ENCODE results near the gene VASH1.
A peak's percentile ranks its signal among the peaks of the same experiment; 100 is the strongest.

VASH1 gene

DNA sequence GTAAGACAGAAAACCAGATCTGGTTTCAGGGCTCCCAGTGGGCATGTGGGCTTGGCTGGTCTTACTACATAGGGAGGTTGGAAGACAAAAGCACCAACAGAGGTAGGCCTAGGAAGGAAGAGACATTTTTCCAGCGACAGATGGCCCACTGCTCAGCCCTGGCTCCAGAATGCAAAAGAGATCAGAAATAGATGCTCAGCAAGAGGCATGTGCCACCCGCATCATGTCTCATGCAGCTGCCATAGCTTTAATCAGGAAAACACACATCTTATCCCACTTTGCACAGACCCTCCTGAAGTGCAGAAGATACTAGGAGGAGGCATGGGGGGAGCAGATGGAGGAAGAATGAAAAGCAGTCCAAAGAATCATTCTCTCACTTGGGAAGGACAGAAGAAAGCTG, 25.3 kb downstream of the VASH1 start:
- no peak for DNase-seq

GRCh38 chr14:76792422-76792821, 31.2 kb downstream of the VASH1 start:
- no peak for DNase-seq

- DNase-seq, result no peak
Observed at GRCh38 chr14:76793324-76793723, 32.1 kb downstream of the VASH1 start.

DNA sequence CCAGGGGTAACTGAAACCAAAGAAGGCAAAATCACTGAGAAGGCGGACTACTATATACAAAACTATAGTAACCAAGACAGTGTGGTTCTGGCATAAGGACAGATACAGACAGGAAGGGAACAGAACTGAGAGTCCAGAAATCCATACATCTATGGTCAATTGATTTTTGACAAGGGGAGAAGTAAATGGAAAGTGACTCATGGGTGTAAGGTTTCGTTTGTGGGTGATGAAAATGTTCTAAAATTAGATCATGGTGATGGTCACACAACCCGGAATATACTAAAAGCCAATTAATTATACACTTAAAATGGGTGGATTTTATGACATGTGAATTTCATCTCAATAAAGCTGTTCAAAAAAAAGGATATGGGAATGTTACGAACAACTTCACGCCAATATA, 32.7 kb downstream of the VASH1 start:
- DNase-seq, result no peak

DNA sequence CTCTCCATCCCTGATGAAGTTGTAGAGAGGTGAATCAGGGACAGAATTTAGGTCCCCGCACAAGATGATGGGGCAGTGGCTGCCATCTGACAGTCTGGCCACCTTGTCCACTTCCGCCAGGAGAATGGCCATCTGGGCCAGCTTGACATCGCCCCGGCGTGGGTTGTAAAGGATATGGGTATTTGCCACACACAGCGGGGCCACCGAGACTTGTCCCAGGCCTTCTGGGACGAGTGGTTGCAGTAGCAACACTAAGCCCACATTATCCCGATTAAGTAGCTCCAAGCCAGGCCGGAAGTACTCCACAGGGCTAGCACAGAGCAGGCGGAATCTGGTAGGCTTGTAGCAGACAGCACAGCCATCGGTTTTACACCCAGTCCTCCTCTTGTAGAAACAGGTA, 45.2 kb downstream of the VASH1 start:
- no peak for DNase-seq

DNA sequence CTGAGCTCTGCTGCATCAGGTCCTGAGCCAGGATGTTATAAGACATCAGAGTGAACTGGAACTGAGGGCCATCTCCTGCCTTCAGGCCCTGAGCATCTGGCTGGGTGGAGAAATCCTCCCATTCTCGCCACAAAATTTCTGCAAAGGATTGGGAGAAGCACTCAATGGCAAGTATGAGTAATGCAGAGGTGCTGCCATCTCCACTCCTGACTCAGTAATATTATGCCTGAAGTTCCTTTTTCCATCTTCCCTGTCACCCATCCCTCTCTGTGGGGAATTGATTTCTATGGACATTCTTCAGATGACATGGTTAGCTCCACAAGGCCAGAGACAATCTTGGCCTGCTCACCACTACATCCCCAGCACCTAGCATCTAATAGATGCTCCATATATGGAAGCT, 46.7 kb downstream of the VASH1 start:
- no peak for DNase-seq

DNA sequence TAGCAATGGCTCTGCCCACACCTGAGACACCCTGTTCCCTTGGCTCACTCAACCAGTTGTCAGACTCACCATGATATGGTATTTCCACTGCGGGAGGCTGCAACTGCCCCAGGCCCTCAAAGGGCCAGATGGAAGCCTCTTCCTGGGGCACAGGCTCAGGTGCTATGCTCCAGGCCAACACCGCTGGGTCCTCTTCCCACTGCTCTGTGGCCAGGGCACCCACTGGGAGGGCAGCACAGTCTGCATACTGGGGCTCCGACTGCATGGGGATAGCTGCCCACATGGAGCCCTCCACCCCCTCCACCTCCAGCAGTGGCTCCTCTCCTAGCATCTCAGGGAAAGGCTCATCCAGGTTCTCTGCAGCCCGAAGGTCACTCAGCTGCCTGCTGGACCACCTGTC, 47.7 kb downstream of the VASH1 start:
- DNase-seq, result no peak

DNA sequence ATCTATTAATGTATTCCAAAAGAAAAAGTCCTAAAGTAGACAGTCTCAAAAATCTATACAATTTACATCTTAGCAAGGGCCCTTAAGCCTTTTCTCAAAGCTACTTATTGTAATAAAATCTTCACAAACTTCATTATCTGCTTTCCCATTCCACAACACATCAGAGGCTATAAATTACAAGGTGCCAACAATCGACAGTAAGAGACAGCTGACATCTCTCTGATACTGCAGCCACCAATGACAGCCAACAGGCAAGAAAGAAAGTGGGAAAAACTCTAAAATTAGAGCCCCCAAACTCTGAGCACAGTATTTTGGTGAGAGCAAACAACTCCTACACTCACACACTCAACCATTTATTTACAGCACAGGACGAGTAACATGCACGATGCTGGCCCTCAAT, 49.3 kb downstream of the VASH1 start:
- no peak for DNase-seq

- peak; percentile 47 for DNase-seq
Observed at GRCh38 chr14:76810953-76811400, 49.7 kb downstream of the VASH1 start.

DNA sequence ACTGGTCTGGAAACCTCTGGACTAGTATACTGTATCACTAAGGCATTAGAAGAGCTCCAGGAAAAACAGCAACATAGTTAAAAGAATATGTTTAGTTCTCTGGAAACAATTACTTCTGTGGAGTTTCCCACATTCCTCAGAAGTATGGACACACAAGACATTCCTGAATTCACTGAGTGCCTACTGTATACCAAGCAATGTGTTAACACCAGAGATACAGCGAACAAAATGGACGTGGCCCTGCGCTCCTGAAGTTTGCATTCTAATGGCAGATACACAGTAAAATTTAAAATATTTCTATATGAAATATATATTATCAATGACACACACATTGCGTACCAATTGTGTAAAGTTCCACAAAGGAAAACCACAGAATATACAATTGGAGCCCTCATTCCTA, 50.3 kb downstream of the VASH1 start:
- DNase-seq, result no peak

DNA sequence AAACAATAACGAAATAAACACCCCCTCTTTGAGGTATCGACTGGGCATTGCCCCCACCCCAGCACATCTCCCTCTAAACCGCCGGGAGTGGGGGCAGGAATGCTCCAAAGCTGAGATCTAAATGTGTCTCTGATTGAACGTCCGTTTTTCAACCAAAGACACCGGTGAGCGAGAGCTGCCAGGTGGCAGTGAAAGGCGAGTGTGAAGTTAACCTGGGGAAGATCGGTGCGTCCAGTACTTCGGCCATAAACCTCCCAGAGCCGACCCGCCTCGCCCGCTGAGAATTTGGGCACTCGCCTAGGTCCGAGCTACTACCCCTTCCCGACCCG, 50.8 kb downstream of the VASH1 start:
- no peak for DNase-seq

DNA sequence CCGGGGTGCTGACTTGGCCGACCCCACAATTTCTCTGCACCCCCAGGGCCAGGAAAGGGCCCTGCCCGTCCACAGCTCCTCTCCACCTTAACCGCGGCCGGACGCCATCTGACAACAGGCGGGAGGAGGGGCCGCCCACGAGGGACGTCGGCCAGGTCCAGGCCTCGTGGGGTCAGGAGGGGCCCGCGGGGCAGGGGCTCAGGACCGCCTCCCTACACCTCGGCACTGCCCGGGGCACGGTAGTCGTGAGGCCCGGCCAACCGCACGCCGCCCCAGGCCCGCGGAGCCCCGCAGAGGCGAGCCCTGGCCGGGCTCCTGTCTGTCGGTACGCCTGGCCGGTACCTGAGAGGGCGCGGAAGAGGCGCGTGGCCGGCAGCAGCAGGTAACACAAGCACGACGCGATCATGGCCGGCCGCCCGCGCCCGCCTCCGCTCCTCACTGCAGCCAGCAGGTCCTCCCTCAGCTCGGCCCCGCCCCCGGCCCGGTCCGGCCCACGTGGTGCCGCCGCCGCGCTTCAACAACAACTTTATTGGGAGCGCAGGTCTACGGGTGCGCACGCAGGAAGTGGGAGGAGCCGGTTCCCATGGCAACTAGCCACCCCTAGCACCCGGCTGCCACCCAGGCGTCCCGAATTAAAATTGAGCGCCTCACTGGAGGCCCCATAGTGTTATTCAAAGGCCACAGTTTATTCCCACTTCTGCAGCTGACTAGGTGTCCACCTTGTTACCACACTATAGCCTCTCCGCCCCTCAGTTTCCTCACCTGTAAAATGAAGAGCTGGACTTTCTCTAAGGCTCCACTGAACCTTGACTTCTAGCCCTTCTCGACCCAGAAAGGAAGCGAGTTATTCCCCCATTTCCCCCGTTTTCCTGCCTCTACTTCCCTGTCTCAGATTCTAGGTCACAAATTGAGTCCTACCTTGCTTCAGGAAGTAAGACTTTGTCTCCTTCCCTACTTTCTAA, 51.4 kb downstream of the VASH1 start, which contains the start of gene ANGEL1:
Gene ANGEL1 (minus strand): TSS at position 461 of the 962 bp plus-strand sequence. CDS start 55 bp downstream, at position 406.
- DNase-seq, result peak; percentile 98

DNA sequence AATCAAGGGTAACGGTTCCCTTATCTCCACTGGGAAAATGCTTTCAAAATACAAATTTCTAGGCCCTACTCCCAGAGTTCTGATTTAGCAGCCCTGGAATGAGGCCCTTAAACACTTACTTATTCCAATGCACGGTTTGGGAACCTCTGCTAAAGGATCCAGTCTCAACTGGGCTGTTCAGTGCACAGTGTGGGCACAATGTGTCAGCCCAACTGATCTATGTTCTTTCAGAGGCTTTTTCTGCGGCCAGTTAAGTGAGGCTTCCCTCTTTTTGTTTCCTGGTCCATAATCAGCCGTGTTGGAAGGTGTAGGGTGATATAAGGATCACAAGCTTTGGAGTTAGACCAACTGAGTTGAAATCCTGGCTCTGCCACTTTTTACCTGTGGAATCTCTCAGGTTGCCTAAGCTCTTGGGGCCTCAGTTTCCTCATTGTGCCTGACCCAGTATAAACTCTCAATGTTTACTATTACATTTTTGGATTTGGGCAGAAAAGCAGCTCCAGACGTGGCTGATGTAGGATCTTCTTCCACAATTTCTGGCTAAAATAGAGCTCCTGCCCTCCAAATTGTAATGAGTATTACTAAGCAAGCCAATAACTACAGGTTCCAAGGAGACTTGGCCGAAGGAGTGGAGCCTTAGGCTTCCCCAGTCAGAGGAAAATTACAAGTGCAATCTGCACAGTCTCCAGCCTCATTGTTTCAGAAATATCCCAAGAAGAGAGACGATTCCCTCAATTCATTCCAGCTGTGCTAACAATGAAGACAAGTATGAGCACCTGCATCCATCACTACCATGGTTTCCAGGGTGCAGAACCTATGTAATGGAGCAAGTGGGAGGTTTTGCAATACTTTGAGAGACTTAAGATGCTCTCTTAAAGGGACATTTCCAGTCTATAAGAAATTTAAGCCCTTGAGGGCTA, 53.7 kb downstream of the VASH1 start:
- no peak for DNase-seq

DNA sequence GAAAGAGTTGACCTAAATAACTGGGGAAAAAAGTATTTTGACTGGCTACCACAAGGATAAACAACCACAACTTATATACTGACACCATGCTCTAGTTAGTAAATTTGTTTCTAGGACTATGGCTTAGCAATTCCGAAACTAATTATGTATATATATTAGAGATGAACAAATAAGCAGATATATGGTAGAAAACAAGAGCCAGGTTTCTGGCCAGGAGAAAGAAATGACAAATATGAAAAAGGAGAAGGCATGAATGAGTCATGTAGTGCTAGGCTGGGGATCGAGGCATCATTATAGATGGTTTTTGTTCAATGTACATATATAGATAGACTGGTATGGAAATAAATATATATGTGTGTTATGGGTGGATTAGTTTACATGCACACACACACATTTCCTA, 59.4 kb downstream of the VASH1 start:
- DNase-seq, result no peak

DNA sequence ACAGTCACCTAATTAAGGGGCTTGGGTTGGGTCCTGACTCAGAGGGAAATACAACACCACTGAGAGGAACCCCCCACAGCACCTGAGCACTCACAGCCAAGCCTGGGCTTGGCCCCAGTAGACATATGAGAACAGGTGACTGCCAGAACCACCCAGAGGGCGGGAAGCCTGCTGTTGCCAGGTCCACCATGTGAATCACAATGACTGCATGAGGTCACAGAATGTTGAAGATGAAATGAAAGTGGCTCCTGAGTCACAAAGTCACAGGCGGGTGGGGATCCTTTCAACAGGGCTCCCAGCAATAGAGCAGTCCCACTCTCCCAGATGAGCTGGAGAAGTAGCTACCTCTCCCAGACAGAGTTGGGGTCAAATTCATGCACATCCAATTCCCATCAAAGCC, 64.9 kb downstream of the VASH1 start, which contains the start of gene LRRC74A:
Gene LRRC74A (plus strand): TSS at position 287 of the 400 bp plus-strand sequence. CDS start 290 bp downstream, outside the sequence.
- DNase-seq, result no peak

DNA sequence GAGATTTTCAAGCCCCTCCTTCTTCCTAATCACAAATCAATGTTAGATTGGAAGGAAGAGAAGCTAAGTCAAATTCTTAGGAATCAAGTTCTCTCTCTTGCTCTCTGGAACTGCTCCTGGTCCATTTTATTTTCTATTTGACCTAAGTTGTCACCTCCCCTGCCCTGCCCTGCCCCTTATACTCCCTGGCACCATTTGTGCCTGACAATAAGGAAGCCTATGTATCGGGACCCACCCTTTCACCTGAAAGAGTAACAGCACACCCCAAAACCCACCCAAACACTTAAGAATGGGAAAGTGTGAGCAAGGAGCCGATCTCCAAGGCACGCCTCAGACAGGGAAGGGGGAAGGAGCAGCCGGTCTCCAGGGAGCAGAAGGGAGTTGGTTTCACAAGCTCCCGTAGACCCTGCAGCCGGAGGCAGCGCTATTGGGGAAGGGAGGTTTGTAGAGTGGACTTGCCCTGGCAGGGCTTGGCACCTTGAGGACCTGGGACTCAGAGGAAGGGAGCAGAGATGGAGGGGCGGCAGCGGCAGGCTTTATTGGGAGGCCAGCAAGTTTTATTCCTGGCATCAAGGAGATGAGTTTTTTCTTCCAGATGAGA, 66.5 kb downstream of the VASH1 start:
- no peak for DNase-seq

- DNase-seq, result no peak
Observed at GRCh38 chr14:76828339-76829012, 67.2 kb downstream of the VASH1 start.

DNA sequence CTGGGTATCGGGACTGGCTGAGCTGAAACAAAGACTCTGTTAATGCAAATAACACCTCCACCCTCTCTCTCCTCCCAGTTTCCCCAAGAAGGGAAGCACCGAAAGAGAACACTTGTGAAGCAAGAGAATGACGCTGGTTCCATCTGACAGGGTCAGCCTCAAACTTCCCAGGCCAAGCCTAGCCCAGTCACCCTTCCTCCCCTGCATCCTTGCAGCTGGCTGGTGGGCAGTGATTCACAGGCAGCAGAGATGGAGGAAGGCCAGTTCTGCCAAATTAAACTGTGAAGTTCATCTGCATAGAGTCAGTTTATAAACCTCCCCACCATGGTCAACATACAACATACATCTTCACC, 67.7 kb downstream of the VASH1 start:
- DNase-seq, result no peak

DNA sequence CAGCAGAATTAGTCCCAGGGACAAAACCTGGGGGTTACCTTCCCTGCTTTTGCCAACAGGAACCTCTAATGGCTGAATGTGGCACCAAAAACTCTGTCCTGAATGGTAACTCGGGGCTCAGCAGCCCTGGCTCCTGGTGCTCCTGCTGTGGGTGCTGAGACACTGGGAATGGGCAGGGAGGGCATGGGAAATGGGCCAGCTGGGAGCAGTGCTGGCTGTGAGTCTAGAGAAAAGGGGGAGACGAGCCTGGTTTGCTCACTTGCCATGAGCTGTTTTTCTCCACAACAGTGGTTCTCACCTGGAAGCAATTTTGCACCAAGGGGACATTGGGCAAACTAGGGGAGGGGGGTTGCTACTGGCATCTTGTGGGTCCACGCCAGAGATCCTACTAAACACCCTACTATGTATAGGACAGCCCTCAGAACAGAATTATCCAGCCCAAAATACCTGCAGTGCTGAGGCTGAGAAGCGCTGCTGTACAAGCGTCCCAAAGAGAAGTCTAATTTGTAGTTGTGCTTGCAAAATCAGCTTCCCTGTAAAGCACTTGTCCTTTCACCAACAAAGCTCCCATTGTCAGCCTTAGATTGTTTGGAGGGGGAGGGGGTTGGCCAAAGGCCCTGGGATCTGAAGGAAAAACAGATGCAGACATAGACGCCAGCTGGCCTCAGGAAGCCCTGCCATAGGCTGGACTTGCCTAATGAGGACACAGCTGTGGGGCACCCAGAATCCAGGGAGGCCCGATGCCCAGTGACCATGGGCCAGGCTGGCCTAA, 68.6 kb downstream of the VASH1 start:
- DNase-seq, result no peak

DNA sequence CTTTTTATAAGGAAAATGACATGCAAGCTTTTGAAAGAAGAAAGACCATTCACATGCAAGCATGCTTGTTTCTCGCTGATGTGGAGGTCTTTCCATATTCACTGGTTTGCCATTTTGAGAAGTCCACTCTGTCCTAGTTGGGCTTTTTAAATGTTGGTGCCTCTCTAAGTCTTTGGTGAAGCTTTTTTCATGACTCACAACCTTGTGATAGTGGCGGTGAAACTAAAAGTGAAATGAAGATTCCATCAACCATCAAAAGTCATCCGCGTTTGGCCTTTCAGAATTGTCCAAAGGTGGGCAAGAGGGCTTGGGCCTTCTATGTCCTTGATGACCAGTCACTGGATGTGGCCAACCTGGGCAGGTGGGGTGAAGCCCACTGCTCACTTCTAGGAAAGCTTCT, 69.3 kb downstream of the VASH1 start:
- DNase-seq, result no peak

GRCh38 chr14:76832503-76832988, 71.3 kb downstream of the VASH1 start:
- DNase-seq, result no peak

Data from CD4-positive, alpha-beta T cell treated with Interleukin-10 for 1 hour (primary cell).